Immature natural killer cell (primary cell): Measurements from ENCODE around the gene CETP. TPM values are rescaled to one million over a fixed set of nuclear protein-coding genes. Genes with fewer than 3 reads are reported as not detected.
"Not testable (repeated sequence)": the region's sequence is repeated elsewhere in the genome, so short reads cannot be mapped to it uniquely, and the experiment has no call there.

ENCODE experiments used
- DNase-seq, 3 donors: peaks; one replicate each; pipeline ENCODE4 v3.0.0; 2022; ENCODE audit warnings: mixed read lengths in 1 of 3
- H3K27ac Mint-ChIP-seq, 6 donors: one replicate each; pipeline ENCODE4 v1.8.0; 2020; ENCODE audit warnings: mixed read lengths in 6 of 6, mild to moderate bottlenecking in 5 of 6, inconsistent platforms in 4 of 6, moderate library complexity in 3 of 6
- H3K27me3 Mint-ChIP-seq, 3 donors: one replicate each; pipeline ENCODE4 v1.8.0; 2020 to 2021; ENCODE audit warnings: low read depth in 3 of 3, mild to moderate bottlenecking in 3 of 3, mixed read lengths in 3 of 3, moderate library complexity in 3 of 3, inconsistent platforms in 1 of 3
- H3K36me3 Mint-ChIP-seq, 3 donors: one replicate each; pipeline ENCODE4 v1.8.0; 2020; ENCODE audit warnings: mixed read lengths in 3 of 3, inconsistent platforms in 2 of 3, mild to moderate bottlenecking in 2 of 3
- H3K4me1 Mint-ChIP-seq, 2 donors: one replicate each; pipeline ENCODE4 v1.8.0; 2020; ENCODE audit warnings: inconsistent platforms in 2 of 2, mild to moderate bottlenecking in 2 of 2, mixed read lengths in 2 of 2, moderate library complexity in 1 of 2
- H3K4me3 Mint-ChIP-seq, 5 donors: one replicate each; pipeline ENCODE4 v1.8.0; 2020; ENCODE audit warnings: mild to moderate bottlenecking in 5 of 5, mixed read lengths in 5 of 5, inconsistent platforms in 3 of 5, moderate library complexity in 3 of 5
- H3K9me3 Mint-ChIP-seq, 6 donors: one replicate each; pipeline ENCODE4 v1.8.0; 2020; ENCODE audit warnings: mild to moderate bottlenecking in 6 of 6, mixed read lengths in 6 of 6, inconsistent platforms in 4 of 6, moderate library complexity in 3 of 6
- polyA plus RNA-seq, 3 donors: library from polyadenylated mRNA; unstranded; fragments of 300-500 nt; fragmentation: Illumina TruSeq; gene quantifications; one replicate each; pipeline ENCODE4 v1.2.3, GENCODE V29; 2021

Gene CETP
- polyA plus RNA-seq, 3 donors from 2014 or later, result 0.22 TPM; not detected in 2

- H3K27me3 Mint-ChIP-seq, result peaks cover 0 to 5% (median 0%) of the 10 kb centered on the region in 3 donors
- H3K4me3 Mint-ChIP-seq, result peak overlapping the region; percentile 44 to 72 (median 56)
- H3K27ac Mint-ChIP-seq, result peak overlapping the region; percentile 68 to 97 (median 84)
- peaks cover 95 to 100% of the 10 kb centered on the region in 2 donors for H3K4me1 Mint-ChIP-seq
- peaks cover 13 to 32% (median 16%) of the 10 kb centered on the region in 3 donors for H3K36me3 Mint-ChIP-seq
- DNase-seq, result no peak
- H3K9me3 Mint-ChIP-seq, result no peaks in the 10 kb centered on the region
These were observed 33.5 kb downstream of the CETP start for GRCh38 chr16:56995136-56995805.

GRCh38 chr16:56997264-56997663, 35.5 kb downstream of the CETP start:
- no peak for DNase-seq
- H3K4me1 Mint-ChIP-seq, result peaks cover 95 to 100% of the 10 kb centered on the region in 2 donors

GRCh38 chr16:56997931-56998330, 36.2 kb downstream of the CETP start:
- Mint-ChIP-seq H3K36me3 (peaks cover 5 to 18% (median 5%) of the 10 kb centered on the region in 3 donors), H3K27me3 (peaks cover 0 to 4% (median 0%) of the 10 kb centered on the region in 3 donors), H3K27ac (peak overlapping the region; percentile 91 to 98 (median 96)), H3K4me3 (peak overlapping the region in 4 of 5 donors; percentile 22 to 86 (median 43)), H3K4me1 (peaks cover 95 to 100% of the 10 kb centered on the region in 2 donors), H3K9me3 (no peaks in the 10 kb centered on the region)
- DNase-seq, result no peak

More at GRCh38 chr16:56997264-56997663, 35.5 kb downstream of the CETP start:
- Mint-ChIP-seq H3K9me3 (no peaks in the 10 kb centered on the region), H3K27me3 (peaks cover 0 to 4% (median 0%) of the 10 kb centered on the region in 3 donors), H3K4me3 (peak overlapping the region; percentile 4 to 58 (median 33)), H3K27ac (peak overlapping the region; percentile 89 to 97 (median 94)), H3K36me3 (peaks cover 6 to 20% (median 8%) of the 10 kb centered on the region in 3 donors)

- DNase-seq, result no peak
- Mint-ChIP-seq H3K9me3 (no peaks in the 10 kb centered on the region), H3K4me1 (peaks cover 95 to 100% of the 10 kb centered on the region in 2 donors), H3K4me3 (peak overlapping the region in 2 of 5 donors; percentile 68 to 86), H3K27ac (peak overlapping the region; percentile 91 to 98 (median 96)), H3K36me3 (peaks cover under 1 to 15% (median under 1%) of the 10 kb centered on the region in 3 donors), H3K27me3 (peaks cover 0 to 4% (median 0%) of the 10 kb centered on the region in 3 donors)
These were observed 36.6 kb downstream of the CETP start for GRCh38 chr16:56998352-56998751.

GRCh38 chr16:56998861-56999260, 37.1 kb downstream of the CETP start:
- peak overlapping the region in 4 of 5 donors; percentile 56 to 86 (median 68) for H3K4me3 Mint-ChIP-seq
- peaks cover 95 to 100% of the 10 kb centered on the region in 2 donors for H3K4me1 Mint-ChIP-seq
- peak overlapping the region; percentile 91 to 98 (median 96) for H3K27ac Mint-ChIP-seq
- H3K27me3 Mint-ChIP-seq, result peaks cover 0 to 4% (median 0%) of the 10 kb centered on the region in 3 donors
- H3K36me3 Mint-ChIP-seq, result peaks cover 2 to 15% (median 3%) of the 10 kb centered on the region in 3 donors
- no peaks in the 10 kb centered on the region for H3K9me3 Mint-ChIP-seq
- DNase-seq, result no peak

- Mint-ChIP-seq H3K36me3 (peaks cover 3 to 15% (median 9%) of the 10 kb centered on the region in 3 donors), H3K4me1 (peaks cover 95 to 100% of the 10 kb centered on the region in 2 donors), H3K9me3 (no peaks in the 10 kb centered on the region), H3K4me3 (peak overlapping the region; percentile 62 to 86 (median 68)), H3K27me3 (peaks cover 0 to 4% (median 0%) of the 10 kb centered on the region in 3 donors), H3K27ac (peak overlapping the region; percentile 91 to 98 (median 96))
- peak; percentile 30 to 42 (median 37) for DNase-seq
These were observed 37.9 kb downstream of the CETP start for GRCh38 chr16:56999409-57000270.

GRCh38 chr16:57000271-57001025, 38.7 kb downstream of the CETP start:
- DNase-seq, result peak in 1 of 3 donors; percentile 38
- peaks cover 94 to 100% of the 10 kb centered on the region in 2 donors for H3K4me1 Mint-ChIP-seq
- peaks cover 0 to 4% (median 0%) of the 10 kb centered on the region in 3 donors for H3K27me3 Mint-ChIP-seq
- H3K27ac Mint-ChIP-seq, result peak overlapping the region; percentile 91 to 98 (median 96)
- peak overlapping the region; percentile 62 to 86 (median 72) for H3K4me3 Mint-ChIP-seq
- no peaks in the 10 kb centered on the region for H3K9me3 Mint-ChIP-seq
- peaks cover 3 to 20% (median 9%) of the 10 kb centered on the region in 3 donors for H3K36me3 Mint-ChIP-seq

- H3K9me3 Mint-ChIP-seq, result no peaks in the 10 kb centered on the region
- H3K36me3 Mint-ChIP-seq, result peaks cover 3 to 20% (median 9%) of the 10 kb centered on the region in 3 donors
- peaks cover 0 to 4% (median 0%) of the 10 kb centered on the region in 3 donors for H3K27me3 Mint-ChIP-seq
- peak overlapping the region; percentile 91 to 98 (median 96) for H3K27ac Mint-ChIP-seq
- peaks cover 93 to 100% of the 10 kb centered on the region in 2 donors for H3K4me1 Mint-ChIP-seq
- no peak for DNase-seq
- peak overlapping the region; percentile 62 to 86 (median 72) for H3K4me3 Mint-ChIP-seq
These were observed 39.4 kb downstream of the CETP start for GRCh38 chr16:57001026-57001679.

GRCh38 chr16:57003439-57004386, 42.0 kb downstream of the CETP start:
- H3K36me3 Mint-ChIP-seq, result peaks cover 3 to 20% (median 9%) of the 10 kb centered on the region in 3 donors

GRCh38 chr16:57004387-57005250, 42.9 kb downstream of the CETP start:
- Mint-ChIP-seq H3K9me3 (no peaks in the 10 kb centered on the region), H3K36me3 (peaks cover 3 to 20% (median 9%) of the 10 kb centered on the region in 3 donors), H3K4me1 (peaks cover 77 to 95% of the 10 kb centered on the region in 2 donors), H3K27ac (peak overlapping the region; percentile 81 to 96 (median 88)), H3K4me3 (peak overlapping the region; percentile 23 to 74 (median 44)), H3K27me3 (peaks cover 0 to 4% (median 0%) of the 10 kb centered on the region in 3 donors)
- no peak for DNase-seq

More at GRCh38 chr16:57003439-57004386, 42.0 kb downstream of the CETP start:
- peaks cover 79 to 96% of the 10 kb centered on the region in 2 donors for H3K4me1 Mint-ChIP-seq
- H3K9me3 Mint-ChIP-seq, result no peaks in the 10 kb centered on the region
- DNase-seq, result no peak
- H3K4me3 Mint-ChIP-seq, result peak overlapping the region; percentile 34 to 74 (median 46)
- peak overlapping the region; percentile 76 to 96 (median 88) for H3K27ac Mint-ChIP-seq
- H3K27me3 Mint-ChIP-seq, result peaks cover 0 to 4% (median 0%) of the 10 kb centered on the region in 3 donors

- Mint-ChIP-seq H3K4me3 (peak overlapping the region in 2 of 5 donors; percentile 47 to 60), H3K36me3 (peaks cover 5 to 24% (median 11%) of the 10 kb centered on the region in 3 donors), H3K27ac (peak overlapping the region in 5 of 6 donors; percentile 30 to 89 (median 73)), H3K4me1 (peaks cover 74 to 95% of the 10 kb centered on the region in 2 donors)
- H3K27me3 Mint-ChIP-seq, H3K9me3 Mint-ChIP-seq, DNase-seq: not testable (repeated sequence)
These were observed 43.8 kb downstream of the CETP start for GRCh38 chr16:57005597-57005996.
